Activated naive CD8-positive, alpha-beta T cell (primary cell): ENCODE results near the gene UGT2A2.

Source experiments
- H3K27ac Mint-ChIP-seq: one replicate; pipeline ENCODE4 v1.8.0; 2021; ENCODE audit warnings: mixed read lengths
- H3K27me3 Mint-ChIP-seq: one replicate; pipeline ENCODE4 v1.8.0; 2021; ENCODE audit warnings: mixed read lengths
- H3K36me3 Mint-ChIP-seq: one replicate; pipeline ENCODE4 v1.8.0; 2021; ENCODE audit warnings: mixed read lengths
- H3K4me1 Mint-ChIP-seq: one replicate; pipeline ENCODE4 v1.8.0; 2021; ENCODE audit warnings: low read depth, mixed read lengths
- H3K4me3 Mint-ChIP-seq: one replicate; pipeline ENCODE4 v1.8.0; 2021; ENCODE audit warnings: mild to moderate bottlenecking, mixed read lengths
- H3K9me3 Mint-ChIP-seq: one replicate; pipeline ENCODE4 v1.8.0; 2021; ENCODE audit warnings: low read depth, mixed read lengths

Gene UGT2A2

DNA sequence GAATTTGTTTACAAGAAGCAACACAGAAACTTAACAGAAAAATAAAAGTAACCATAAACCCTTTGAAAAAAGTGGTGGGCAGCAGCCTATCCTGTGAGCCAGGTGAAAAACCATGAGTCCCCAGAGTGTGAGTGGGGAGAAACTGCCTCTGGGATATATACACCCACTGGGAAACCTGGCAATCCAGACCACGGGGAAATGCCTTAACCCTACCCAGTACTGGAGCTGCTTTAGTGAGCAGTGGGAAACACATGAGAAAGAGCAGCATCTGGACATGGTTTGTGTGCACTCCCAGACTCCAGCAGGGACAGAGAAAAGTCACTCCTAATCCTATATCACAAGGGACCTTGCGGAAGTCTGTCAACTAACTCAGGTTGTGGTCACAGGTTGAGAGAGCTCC is 39.4 kb downstream of the UGT2A2 start:
- Mint-ChIP-seq H3K27ac (no peak overlapping the region), H3K4me3 (no peak overlapping the region), H3K4me1 (no peaks in the 10 kb centered on the region), H3K27me3 (peaks cover 4% of the 10 kb centered on the region), H3K36me3 (no peaks in the 10 kb centered on the region), H3K9me3 (no peaks in the 10 kb centered on the region)

DNA sequence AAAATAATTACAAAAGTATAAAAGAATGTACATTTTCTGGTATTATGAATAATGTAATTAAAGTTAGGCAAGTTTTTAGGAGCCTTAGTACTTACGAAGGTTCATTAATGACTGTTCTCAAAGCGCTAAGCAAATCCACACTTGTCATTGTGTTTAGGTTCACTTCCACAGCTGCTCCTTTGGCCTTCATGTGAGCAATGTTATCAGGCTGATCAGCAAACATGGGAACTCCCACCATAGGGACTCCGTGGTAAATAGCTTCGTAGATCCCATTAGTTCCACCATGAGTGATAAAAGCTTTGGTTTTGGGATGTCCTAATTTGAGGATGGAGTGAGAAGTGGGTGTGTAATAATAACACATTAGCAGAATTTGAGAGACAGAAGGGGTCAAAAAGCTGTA is 45.1 kb downstream of the UGT2A2 start:
- no peaks in the 10 kb centered on the region for H3K4me1 Mint-ChIP-seq
- H3K27ac Mint-ChIP-seq = no peak overlapping the region
- peaks cover 5% of the 10 kb centered on the region for H3K27me3 Mint-ChIP-seq
- no peak overlapping the region for H3K4me3 Mint-ChIP-seq
- no peaks in the 10 kb centered on the region for H3K9me3 Mint-ChIP-seq
- no peaks in the 10 kb centered on the region for H3K36me3 Mint-ChIP-seq

DNA sequence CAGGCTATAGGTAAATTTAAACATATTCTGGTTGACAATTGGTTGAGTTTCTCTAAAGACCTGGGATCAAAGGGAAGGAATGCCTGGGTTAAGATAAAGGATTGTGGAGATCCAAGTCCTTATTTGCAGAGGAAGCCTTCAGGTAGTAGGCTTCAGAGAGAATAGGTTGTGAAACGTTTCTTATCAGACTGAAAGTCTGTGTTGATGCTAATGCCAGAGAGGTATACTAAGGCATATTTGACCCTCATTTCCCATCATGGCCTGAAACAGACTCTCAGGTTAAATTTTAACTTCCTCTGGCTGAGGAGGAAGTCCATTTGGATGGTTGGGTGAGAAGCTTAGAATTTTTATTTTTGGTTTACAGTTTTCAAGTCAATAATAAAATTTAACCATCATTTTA is 48.1 kb downstream of the UGT2A2 start:
- Mint-ChIP-seq H3K27me3 (peaks cover 3% of the 10 kb centered on the region), H3K4me3 (no peak overlapping the region), H3K27ac (no peak overlapping the region), H3K9me3 (no peaks in the 10 kb centered on the region), H3K36me3 (no peaks in the 10 kb centered on the region), H3K4me1 (no peaks in the 10 kb centered on the region)

DNA sequence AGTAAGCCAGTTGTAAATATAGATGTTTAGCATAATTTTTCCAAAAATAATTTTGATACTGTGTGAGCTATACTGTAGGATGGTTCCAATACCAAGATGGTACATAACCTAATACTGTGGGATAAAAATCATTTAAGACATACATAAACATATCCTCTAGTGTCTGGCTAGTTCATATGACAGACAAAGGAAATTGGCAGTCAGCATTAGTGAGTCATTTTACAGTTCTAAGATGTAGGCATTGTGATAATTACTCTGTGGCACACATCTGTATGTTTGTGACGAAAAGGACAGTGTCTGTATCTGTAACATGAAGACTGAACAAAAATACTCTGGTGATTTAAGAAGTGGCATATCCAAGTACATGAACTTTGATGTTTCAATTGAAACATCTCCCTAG is 49.6 kb downstream of the UGT2A2 start:
- Mint-ChIP-seq H3K4me1 (no peaks in the 10 kb centered on the region), H3K9me3 (no peaks in the 10 kb centered on the region), H3K27ac (no peak overlapping the region), H3K36me3 (no peaks in the 10 kb centered on the region), H3K4me3 (no peak overlapping the region), H3K27me3 (peaks cover 3% of the 10 kb centered on the region)

DNA sequence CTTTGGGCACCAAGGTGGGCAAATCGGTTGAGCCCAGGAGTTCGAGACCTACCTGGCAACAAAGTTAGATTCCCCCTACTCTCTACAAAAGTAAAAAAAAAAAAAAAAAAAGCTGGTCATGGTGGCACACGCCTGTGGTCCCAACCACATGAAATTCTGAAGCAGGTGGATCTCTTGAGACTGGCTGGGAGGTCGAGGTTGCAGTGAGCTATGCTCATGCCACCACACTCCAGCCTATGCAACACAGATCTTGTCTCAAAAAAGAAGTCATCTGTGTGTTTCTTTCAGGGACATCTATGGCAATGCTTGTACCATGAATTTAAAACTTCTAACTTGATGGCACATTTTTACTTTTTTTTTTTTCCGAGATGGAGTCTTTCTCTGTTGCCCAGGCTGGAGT is 55.3 kb downstream of the UGT2A2 start:
- Mint-ChIP-seq H3K4me1 (no peaks in the 10 kb centered on the region), H3K36me3 (no peaks in the 10 kb centered on the region), H3K27ac (no peak overlapping the region), H3K27me3 (no peaks in the 10 kb centered on the region), H3K9me3 (no peaks in the 10 kb centered on the region), H3K4me3 (no peak overlapping the region)

DNA sequence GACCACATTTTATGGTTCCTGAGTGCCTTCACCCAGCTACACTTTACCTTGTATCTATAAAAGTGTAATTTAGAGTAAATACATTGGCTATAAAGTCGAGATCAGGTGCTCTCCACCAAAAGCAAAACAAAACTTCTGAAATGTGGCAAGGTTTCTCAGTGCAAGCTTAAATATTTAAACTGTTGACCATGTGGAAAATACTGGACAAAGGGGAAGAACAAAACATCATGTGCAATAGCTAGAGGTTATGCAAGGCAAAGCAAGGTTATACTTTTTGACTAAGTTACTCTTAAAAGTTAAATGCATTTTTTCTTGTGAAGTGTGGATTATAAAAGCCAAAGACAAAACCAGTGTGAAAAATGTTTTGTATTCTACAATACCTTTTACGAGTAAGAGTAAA is 55.9 kb downstream of the UGT2A2 start:
- no peak overlapping the region for H3K27ac Mint-ChIP-seq
- H3K36me3 Mint-ChIP-seq = no peaks in the 10 kb centered on the region
- no peaks in the 10 kb centered on the region for H3K27me3 Mint-ChIP-seq
- no peak overlapping the region for H3K4me3 Mint-ChIP-seq
- H3K9me3 Mint-ChIP-seq = no peaks in the 10 kb centered on the region
- no peaks in the 10 kb centered on the region for H3K4me1 Mint-ChIP-seq

DNA sequence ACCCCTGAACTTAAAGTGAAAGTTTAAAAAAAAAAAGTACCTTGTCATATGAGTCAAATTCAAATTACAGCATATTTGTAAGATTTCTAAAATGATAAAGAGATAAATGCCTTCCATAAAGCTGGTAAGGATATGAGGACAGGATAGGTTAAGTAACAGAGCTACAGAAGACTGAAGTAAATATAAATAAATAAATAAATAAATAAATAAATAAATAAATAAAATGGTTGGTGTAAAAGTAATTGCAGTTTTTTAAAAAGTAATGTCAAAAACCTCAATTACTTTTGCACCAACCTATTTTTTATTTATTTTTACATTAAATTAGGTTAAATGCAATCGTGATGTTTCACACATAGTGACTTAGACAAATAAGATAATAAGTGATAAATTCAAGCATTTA is 62.2 kb downstream of the UGT2A2 start:
- H3K27ac Mint-ChIP-seq = no peak overlapping the region
- no peaks in the 10 kb centered on the region for H3K36me3 Mint-ChIP-seq
- no peak overlapping the region for H3K4me3 Mint-ChIP-seq
- no peaks in the 10 kb centered on the region for H3K9me3 Mint-ChIP-seq
- H3K4me1 Mint-ChIP-seq = no peaks in the 10 kb centered on the region
- no peaks in the 10 kb centered on the region for H3K27me3 Mint-ChIP-seq

DNA sequence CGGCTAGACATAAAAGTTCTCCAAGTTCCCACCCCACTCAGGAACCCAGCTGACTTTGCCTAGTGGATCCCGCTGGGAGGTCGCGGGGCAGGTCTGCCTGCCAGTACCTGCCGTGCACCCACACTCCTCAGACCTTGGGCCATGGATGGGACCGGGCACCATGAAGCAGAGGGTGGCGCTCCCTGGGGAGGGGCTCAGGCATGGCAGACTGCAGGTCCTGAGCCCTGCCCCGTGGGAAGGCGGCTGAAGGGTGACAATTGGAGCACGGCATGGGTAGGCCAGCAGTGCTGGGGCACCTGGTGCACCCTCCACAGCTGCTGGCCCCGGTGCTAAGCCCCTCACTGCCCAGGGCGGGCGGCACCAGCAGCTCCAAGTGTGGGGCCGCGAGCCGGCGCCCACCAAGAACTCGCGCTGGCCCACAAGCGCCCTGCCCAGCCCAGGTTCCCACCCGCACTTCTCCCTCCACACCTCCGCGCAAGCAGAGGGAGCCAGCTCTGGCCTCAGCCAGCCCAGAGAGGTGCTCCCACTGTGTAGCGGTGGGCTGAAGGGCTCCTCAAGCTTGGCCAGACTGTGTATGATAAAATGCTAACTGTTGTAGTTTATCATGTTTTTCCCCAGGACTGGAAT is 63.1 kb downstream of the UGT2A2 start:
- H3K4me3 Mint-ChIP-seq = no peak overlapping the region
- H3K36me3 Mint-ChIP-seq = no peaks in the 10 kb centered on the region
- H3K4me1 Mint-ChIP-seq = no peaks in the 10 kb centered on the region
- H3K27me3 Mint-ChIP-seq = no peaks in the 10 kb centered on the region
- H3K9me3 Mint-ChIP-seq = no peaks in the 10 kb centered on the region
- H3K27ac Mint-ChIP-seq = no peak overlapping the region

DNA sequence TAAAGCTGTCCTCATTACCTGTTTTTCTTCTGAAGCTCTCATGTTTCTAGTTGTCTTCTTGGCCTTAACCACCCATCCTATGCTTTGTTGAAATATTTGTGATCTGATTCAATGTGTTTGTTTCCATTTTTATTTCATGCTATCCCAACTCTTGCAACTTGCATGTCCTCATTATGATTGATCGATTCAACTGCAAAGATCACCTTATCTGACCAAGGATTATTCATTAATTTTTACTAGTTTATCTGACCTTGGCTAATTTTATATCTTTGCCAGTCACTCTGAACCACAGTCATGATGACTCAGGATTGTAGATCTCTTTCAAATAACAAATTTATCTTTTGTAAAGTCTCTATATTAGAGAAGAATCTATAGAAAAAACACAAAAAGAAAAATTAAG is 70.7 kb downstream of the UGT2A2 start:
- Mint-ChIP-seq H3K27ac (no peak overlapping the region), H3K4me3 (no peak overlapping the region), H3K36me3 (no peaks in the 10 kb centered on the region), H3K4me1 (no peaks in the 10 kb centered on the region), H3K27me3 (no peaks in the 10 kb centered on the region), H3K9me3 (no peaks in the 10 kb centered on the region)

DNA sequence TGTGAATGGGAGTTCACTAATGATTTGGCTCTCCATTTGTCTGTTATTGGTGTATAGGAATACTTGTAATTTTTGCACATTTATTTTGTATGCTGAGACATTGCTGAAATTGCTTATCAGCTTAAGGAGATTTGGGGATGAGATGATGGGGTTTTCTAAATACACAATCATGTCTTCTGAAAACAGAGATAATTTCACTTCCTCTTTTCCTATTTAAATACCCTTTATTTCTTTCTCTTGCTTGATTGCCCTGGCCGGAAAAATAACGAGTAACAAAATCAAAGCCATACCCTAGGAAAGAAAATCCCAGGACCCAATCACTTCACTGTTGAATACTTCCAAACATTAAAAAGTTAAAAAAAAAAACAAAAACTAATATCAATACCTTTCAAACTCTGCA is 76.0 kb downstream of the UGT2A2 start:
- Mint-ChIP-seq H3K27ac (no peak overlapping the region), H3K27me3 (no peaks in the 10 kb centered on the region), H3K4me3 (no peak overlapping the region), H3K9me3 (no peaks in the 10 kb centered on the region), H3K36me3 (no peaks in the 10 kb centered on the region), H3K4me1 (no peaks in the 10 kb centered on the region)

DNA sequence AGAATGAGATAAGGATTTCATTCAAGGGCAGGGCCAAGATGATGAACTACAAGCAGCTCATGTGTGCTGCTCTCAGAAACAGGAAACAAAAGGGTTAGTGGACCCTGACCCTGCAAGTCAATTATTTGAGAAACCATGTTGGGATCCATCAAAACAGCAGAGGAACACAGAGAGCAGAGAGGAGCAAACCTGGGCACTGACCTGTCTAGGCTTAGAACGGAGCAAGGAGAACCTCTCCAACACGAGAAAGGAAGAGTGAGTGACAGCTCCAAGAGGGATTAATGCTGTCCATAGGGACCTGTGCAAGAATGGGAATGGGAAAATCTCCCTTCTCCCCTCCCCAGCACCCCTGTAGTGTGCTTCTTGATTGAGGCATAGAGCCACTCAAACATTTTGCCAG is 89.8 kb downstream of the UGT2A2 start:
- Mint-ChIP-seq H3K27ac (no peak overlapping the region), H3K36me3 (no peaks in the 10 kb centered on the region), H3K9me3 (no peaks in the 10 kb centered on the region), H3K4me1 (no peaks in the 10 kb centered on the region), H3K27me3 (no peaks in the 10 kb centered on the region), H3K4me3 (no peak overlapping the region)

DNA sequence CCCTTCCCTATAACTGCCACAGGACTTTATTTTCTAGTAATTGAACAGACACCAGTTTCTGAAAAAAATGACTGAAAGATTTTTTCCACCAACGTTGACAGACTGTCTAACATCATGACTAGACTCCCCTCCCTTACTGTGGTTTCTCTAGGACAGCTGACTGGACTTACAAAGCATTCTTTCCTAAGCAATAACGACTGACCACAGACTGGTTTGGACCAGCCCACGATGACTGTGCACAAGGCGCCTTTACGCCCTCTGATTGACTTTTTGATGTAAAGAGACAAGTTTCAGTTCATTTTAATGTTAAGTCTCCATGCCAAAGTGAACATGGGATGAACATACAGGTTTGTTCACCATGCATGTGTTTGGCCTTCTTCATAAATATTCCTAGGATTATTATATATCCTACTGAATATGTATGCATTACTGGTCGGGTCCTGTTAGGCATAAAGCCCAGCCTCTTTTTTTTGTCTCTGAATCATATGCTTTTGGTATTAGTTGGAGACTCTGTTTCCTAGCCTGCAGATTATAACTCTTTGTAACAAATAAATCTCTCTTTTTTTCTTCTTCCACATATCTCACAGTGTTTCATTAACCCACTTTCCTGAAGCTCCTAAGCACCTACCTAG is 93.2 kb downstream of the UGT2A2 start:
- Mint-ChIP-seq H3K27me3 (no peaks in the 10 kb centered on the region), H3K9me3 (no peaks in the 10 kb centered on the region), H3K4me3 (no peak overlapping the region), H3K27ac (no peak overlapping the region), H3K36me3 (no peaks in the 10 kb centered on the region), H3K4me1 (no peaks in the 10 kb centered on the region)
